HG03354 (cell line): ENCODE data around the gene WWC1.

Experiments used
- ATAC-seq: cut with Tn5 transposase; IDR thresholded peaks from one replicate; pipeline ENCODE4 v1.9.1; 2021; ENCODE audit warnings: mild to moderate bottlenecking; ENCODE audit not compliant: unreplicated experiment, poor library complexity, severe bottlenecking

The WWC1 gene

DNA sequence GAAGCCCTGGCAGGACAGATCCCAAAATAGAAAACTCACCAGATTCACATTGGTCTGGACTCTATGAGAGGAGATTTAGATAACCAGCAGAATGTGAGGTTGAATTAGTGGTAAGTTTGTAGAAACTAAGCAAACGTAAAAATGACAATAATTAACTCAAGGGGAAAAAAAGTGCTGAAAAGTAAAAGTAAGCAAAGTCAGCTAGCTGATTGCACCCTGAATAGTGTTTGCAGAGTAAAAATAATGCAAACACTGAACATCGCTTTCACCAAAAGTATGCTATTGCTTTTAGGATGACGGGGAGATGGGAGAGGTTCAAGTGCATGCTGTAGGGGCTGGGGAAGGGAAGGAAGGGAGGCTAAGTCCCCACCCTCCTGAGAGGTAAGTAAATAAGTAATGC lies 102.3 kb downstream of the WWC1 start:
- ATAC-seq: no peak

DNA sequence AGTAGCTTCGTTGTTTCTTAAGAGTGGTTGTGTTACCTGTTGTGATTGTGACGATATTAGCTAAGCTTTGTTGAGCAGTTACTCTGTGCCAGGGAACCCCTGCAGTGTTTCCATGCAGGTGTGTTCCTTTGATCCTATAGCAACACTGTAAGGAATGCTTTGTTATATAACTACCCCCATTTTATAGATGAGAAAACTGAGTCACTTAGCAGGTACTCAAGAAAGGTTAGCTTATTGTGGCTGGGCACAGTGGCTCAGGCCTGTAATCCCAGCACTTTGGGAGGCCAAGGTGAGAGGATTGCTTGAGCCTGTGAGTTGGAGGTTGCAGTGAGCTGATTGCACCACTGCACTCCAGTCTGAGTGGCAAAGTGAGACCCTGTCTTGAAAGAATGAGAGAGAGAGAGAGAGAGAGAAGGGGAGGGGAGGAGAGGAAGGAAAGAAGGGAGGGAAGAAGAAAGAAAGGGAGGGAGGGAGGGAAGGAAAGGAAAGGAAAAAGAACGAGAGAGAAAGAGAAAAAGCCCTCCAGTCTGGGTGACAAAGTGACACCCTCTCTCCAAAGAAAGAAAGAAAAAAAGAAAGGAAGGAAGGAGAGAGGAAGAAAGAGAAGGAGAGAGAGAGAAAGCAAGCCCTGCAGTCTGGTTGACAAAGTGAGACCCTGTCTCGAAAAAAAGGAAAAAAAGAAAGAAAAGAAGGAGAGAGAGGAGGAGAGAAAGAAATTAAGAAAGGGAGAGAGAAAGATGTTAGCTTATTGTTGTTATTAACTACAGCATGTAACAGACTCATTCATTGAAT lies 109.2 kb downstream of the WWC1 start:
- ATAC-seq: no peak

DNA sequence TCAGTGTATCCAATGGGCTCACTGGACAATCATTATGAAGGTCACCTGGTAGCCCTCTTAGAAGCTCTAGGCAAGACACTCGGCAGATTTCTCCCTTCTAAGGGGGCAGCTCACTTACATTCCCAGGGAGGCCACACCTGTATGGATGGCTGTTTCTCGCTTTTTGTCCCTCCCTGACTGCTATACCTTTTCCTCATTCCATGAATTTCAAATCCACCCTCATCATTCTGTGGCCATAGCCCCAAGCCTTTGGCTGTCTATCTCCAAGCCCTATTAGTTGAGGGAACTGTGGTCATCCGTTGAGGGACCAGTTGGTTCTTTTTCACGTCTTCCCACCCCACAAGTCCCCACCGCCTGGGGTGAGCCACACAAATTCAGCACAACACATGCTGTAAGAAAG lies 109.8 kb downstream of the WWC1 start:
- no peak for ATAC-seq

DNA sequence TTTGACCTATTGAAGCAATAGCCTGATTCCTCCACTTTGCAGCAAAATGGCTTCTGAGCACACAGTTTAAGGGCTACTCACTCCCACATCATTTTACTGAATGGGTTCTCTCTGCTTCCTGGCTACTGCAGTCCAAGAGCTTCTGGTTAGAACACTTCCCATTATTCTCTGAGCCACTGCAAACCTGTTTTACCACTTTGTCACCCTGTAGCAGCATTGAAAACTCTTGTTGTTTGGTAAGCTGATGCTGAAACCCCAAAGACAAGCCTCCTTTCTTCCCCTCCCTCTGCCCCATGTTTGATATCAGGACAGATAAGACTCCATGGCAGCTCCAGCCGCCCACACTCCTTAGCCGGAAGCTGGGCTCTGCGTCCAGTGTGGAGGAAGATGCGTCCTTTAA lies 110.4 kb downstream of the WWC1 start:
- ATAC-seq: no peak

DNA sequence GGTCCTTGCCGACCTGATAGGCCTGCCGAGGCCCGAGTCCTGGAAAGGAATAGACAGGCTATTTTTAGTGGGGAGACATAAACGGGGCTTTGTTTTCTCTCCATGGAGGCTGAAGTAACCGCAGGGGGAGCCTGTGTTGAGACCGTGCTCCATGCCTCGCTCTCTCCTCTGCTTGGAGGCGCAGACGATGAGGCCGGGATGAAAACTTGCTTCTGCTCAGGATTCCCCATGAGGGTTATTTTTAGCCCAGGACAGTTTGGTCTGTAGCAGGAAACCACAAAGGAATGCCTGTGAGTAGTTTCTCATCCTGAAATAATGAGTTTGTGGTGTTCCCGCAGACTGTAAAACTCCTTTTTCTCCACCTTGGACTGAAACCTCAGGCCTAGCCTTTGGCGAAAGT lies 112.9 kb downstream of the WWC1 start:
- ATAC-seq: no peak

DNA sequence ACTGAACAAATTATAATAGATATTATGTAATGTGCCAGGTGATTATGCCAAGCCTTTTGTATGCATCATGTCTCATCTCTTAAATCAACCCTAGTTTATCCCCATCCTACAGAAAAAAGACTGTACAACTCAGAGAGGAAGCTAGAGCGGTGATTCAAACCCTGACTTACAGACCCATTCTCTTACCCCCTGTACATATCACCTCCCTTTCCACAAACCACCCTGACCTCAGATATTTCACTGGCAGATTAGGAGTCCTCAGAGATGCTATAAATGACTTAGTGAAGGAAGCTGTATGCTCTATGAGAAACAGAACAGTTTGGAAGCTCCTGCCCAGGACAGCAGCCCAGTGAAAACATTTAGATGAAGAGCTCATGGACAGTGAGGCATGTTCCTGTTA lies 115.8 kb downstream of the WWC1 start:
- ATAC-seq: no peak

DNA sequence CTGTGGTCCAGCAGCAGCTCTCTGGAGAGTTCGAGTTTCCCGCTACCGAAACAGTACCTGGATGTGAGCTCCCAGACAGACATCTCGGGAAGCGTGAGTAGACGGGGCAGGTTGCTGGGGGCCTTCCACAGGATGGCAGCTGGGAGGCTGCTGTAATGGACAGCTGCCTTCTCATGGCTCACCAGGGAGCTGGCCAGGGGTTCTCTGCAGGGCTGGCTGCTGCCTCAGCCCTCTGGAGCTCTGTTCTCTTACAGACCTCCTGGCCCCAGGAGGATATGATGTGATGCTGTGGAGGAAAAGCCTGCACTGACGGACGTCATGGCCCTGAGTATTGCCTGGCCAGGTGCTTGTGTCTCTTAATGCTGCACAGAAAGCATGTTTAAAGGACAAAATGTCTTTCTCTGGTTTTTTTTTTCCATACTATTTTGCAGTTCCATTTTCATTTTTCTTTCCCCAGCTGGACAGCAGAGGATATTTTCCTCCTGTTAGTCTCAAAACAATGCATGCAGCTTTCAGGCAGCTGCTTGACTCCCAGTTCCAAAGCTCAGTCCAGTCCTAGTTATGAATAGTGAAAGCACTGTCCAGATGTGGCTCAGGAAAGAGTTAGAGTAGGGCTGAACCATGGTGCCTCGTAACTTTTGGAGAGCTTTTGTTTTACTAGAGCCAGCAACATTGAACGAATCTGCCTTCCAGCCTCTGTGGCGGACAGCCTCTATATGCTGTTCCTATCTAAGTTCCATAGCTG lies 117.3 kb downstream of the WWC1 start:
- no peak for ATAC-seq

DNA sequence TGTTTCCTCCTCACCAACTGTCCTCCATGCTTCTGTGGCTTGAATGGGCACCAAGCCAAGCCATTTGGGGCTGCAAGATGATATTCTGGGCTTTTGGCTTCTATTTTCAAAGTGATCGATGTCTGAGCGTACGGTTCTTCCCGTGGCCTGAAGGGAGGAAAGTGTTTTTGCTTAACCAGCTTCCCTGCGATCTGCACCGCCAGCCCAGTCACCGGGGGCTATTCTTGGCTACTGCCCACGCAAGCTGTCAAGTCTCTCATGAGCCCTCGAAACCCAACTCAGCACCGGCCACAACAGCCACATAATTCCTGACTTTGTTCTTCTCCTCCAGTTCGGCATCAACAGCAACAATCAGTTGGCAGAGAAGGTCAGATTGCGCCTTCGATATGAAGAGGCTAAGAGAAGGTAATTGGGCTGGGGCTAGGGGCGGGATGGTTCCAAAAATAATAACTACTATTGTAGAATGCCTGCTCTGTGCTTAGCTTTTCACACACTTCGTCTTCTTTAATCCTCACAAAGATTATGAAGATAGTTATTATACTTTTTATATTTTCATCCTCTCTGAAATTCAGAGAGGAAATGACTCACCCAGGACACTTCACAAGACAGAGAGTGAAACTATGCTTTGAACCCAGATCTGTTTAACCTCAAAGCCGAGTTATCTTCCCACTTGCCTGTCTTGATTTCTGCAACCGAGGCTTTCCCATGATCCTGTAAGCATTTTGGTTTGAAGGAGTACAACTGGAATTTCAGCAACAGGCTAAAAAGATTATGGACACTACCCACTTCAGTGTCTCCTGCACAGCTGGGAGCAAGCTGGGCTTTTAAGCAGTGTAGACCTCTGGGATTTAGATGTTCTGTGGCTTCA lies 118.4 kb downstream of the WWC1 start:
- peak; percentile 67 for ATAC-seq

DNA sequence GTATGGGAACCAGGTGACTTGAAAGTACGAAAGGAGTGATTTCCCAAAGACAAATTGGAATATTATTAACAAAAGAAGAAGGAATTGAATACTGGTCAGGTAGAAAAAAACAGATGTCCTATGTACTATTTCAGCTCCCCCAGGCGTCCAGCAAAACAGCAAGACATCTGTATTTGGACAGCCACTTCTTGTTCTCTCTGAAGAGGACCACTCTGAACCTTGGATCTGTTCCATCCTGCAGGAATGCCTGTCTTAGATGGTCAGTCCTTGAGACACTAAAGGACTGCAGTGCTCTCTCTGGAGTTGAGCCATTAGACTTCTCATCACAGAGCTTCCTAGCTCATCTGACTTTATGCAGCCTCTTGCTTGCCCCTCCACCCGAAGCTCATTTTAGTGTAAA lies 120.4 kb downstream of the WWC1 start:
- no peak for ATAC-seq

DNA sequence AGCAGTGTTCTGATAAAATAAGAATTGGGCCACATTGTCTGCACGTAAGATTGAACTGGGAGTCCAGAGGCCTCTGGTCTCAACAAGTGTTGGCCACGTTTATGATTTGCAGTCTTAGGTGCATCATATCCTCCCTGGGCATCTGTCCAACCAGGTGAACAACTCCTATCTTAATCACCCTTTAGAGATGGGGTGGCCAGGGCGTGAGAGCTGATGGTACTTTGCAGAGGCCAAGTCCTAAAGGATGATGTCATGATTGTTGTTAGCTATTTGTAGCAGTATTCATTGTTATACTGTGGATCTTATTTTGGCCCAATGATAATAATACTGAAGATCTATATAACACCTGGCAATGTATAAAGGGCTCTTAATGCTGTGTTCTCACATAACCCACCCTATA lies 121.6 kb downstream of the WWC1 start:
- ATAC-seq: no peak

DNA sequence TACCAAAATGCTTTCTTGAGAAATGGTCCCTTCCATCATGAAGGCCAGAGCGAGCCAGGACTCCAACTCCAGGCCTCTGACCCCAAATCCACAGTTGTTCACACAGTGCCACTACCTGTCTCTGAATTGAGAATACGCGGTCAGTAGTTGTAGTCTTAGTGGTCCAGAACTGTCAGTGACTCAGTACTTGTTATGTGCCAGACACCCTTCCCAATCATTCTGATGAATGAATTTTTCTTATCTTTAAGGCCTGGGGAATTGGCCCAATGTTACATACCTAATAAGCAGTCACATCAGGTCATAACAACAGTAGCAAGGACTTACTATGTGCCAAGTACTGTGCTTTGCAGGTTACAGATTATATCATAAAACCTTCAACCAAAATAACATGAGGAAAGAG lies 122.2 kb downstream of the WWC1 start:
- ATAC-seq: no peak

DNA sequence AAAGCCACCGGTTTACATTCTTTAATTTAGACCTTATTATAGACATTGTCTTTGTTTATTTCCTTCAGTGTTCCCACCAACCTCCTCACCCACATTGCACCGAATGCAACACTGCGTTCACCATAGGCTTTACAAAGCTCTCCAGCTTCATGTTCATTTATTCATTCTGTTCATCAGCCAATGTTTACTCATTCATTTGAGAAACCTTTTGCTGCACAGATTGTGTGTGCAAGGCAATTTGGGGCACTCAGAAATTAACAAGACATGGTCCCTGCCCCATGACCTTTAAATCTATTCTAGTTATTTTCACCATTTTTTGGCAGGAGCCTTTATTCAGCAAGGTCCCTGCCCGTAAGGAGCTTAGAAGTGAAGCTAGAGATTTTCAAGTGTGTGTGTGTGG lies 124.0 kb downstream of the WWC1 start:
- no peak for ATAC-seq

DNA sequence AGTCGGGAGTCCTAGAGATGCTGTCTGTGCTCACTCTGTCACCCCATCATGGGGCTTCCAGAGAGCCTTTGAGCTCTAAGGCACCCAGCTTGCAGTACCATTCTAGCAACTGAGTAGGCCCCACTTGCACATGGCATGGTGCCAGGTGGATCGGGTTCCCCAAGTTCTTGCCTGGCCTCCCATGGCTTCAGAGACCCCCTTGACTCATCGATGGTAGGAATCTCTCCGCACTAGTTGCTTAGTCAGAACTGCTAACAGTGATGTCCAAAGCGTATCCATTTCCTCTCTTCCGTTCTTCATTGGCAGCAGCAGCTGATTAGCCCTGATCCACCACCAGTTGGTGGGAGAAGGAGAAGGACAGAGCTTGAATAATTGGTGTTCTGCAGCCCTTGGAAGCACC lies 124.5 kb downstream of the WWC1 start:
- no peak for ATAC-seq

DNA sequence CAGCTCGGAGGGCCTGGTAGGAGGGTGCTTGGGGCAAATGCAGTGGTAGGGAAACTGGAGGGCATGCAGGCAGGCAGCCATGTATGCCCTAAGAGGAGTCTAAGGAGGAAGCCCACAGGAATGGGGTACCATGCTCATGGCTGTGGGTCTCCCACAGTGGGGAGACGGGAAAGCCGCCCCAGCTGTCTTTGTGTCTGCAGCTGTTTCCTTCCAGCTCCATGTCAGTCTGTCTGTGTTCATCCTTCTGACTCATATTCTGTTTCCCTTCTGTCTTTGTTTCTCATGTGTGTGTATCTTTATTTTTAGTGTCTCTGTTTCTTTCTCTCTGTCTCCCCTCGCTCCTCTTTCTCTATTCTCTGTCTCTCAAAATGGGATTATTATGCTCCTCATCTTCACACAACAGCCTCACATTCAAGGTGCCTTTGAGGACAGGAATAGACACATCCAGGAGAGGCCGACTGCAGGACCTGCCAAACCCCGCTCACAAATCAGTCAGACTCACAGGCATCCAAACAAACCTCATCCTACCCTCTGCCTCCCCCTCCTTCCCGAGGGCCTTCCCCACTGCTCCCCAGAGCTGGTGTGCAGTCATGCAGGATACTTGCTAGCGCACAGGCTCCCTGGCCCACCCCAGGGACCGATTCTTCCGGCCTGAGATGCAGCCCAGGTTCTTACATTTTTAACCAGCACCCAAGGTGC lies 126.4 kb downstream of the WWC1 start:
- ATAC-seq: no peak

DNA sequence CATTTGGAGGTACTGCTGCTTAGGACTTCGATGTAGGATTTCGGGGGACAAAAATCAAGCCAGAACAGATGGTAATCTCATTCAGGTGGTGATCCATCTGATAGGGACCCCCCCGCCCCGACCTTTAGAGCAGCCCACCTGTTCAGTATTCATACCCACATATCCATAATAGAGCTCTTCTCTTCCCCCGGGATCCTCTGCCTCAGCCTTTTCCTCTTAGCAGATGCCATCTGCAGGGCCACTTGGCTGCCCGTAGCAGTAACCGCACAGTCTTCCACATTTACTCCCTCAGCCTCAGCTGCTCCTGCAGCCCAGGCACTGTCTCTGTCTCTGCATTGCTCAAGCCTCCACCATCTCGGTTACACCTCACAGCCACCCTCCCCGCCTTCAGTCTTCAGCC lies 129.0 kb downstream of the WWC1 start:
- ATAC-seq: no peak

DNA sequence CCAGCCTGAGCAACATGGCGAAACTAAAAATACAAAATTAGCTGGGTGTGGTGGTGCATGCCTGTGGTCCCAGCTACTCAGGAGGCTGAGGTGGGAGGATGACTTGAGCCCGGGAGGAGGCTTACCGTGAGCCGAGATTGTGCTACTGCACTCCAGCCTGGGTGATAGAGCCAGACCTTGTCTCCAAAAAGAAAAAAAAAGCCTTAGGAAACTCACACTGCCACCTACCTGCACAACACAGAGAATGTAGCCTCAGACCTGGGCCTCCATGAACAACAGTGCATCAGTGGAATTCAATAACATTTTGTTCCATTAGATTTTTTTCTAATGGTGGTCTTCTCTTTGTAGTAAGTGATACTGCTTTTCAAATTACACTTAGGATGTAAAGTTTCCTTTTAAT lies 131.0 kb downstream of the WWC1 start:
- no peak for ATAC-seq

DNA sequence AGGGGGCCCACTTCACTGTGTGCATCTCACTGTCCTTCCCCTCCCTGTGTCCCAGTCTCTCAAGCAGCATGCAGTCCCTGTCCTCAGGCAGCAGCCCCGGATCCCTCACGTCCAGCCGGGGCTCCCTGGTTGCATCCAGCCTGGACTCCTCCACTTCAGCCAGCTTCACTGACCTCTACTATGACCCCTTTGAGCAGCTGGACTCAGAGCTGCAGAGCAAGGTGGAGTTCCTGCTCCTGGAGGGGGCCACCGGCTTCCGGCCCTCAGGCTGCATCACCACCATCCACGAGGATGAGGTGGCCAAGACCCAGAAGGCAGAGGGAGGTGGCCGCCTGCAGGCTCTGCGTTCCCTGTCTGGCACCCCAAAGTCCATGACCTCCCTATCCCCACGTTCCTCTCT lies 132.0 kb downstream of the WWC1 start:
- ATAC-seq: no peak

DNA sequence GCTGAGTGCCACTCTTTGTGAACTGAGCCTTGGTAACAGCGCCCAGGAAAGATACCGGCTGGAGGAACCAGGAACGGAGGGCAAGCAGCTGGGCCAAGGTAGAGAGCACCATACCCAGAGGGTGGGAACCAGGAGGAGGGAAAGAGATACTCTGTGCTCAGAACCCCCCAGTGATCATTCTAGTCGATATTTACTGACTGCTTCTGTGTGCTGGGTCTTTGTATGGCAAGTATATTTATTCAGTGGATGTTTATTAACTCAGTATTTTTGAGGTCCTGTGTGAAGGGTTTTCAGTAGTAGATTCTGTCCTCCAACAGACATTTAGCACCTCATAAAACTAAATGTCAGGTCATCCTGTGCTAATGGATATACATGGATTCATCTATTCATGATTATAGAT lies 132.5 kb downstream of the WWC1 start:
- no peak for ATAC-seq

DNA sequence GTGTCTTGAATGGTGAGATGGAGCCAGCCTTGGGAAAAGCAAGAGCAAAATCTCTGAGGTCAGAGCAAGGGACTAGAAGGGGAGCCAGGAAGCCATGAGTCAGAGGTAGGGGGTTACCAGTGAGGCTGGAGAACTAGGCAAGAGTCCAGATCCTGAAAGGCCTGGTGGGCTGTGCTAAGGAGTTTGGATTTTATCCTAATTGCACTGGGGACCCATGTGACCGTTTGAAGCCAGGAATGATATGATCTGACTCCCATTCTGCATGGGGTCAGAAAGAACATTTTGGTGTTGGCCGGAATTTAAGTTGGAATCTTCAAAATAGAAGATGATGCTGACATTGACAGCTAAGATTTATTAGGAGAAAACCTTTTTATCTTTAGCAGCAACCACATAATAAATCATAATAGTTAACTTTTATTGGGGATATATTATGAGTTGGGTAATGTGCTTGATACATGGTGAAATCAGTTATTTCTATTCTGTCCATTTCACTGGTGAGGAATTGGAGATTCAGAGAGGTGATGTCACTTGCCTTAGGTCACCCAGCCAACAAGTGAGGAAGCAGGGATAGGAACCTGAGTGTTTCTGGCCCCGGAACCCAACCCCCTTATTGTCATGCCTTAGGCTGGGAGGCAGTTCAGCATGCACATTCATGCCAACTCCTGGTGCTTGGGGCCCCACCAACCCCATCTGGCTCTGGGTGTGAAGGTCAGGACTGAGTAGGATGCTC lies 133.3 kb downstream of the WWC1 start:
- no peak for ATAC-seq
